BJ (cell line): ENCODE data around the gene ARAP3. TPM values are rescaled to one million over a fixed set of nuclear protein-coding genes. Genes with fewer than 3 reads are reported as not detected.

Source experiments
- CTCF ChIA-PET: fragments of 350-600 bp; formaldehyde crosslinking; extraction: SDS; loops from one replicate; lab custom pipeline; 2021; ENCODE audit warnings: antibody characterized with exemption, inconsistent platforms; lab: Yijun Ruan, JAX
- POLR2A ChIA-PET: fragments of 300-600 bp; sonication (Branson Sonifier 250); formaldehyde crosslinking; extraction: SDS; loops from one replicate; lab custom pipeline; 2021; ENCODE audit warnings: antibody characterized with exemption; lab: Charles Lee
- DNase-seq: peaks from one replicate; pipeline ENCODE4 v3.0.0-alpha.2; 2011; ENCODE audit warnings: low read depth
- H3K27me3 ChIP-seq: 2 replicates; pipeline ENCODE4 v1.6.0; 2011; ENCODE audit warnings: low read length; ENCODE audit not compliant: control insufficient read depth, insufficient read depth
- H3K36me3 ChIP-seq: 2 replicates; pipeline ENCODE4 v1.5.1; 2011; ENCODE audit warnings: low read length; ENCODE audit not compliant: control insufficient read depth, insufficient read depth
- H3K4me3 ChIP-seq: 2 replicates; pipeline ENCODE4 v1.5.1; 2011; ENCODE audit warnings: low read depth, mild to moderate bottlenecking, control low read depth, low read length
- polyA plus RNA-seq: library from polyadenylated mRNA; depleted of rRNA; stranded (reverse); fragments of >200 nt; gene quantifications from 2 replicates; pipeline ENCODE4 v1.2.3, GENCODE V29; 2011
- TF ChIP-seq, protein P1 (sequence below): IDR thresholded peaks from 2 replicates; pipeline ENCODE4 v1.5.1; 2011; ENCODE audit warnings: low read depth, mild to moderate bottlenecking, control low read depth, inconsistent platforms, low read length, moderate library complexity; ENCODE audit not compliant: insufficient read depth

Gene ARAP3
- polyA plus RNA-seq, 1 experiment, result 5.6 TPM

DNA sequence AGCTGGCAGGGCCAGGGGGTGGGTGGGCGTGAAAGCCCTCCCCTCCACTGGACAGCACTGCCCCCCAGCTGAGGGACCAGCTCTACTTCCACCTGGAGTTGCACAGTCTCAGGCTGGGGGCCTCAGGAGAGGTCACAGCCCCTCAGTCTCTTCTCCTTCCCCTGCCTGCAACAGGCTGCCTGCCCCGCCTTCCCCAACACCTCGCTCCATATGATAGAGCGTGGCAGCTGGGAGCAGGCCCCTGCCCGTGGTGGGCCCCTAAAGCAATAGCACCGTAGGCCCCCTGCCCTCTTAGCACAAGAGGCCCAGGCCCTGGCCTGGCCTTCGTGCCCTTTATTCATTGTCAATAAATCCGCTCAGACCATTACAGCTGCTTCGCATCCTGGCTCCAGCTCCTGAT is 41.3 kb downstream of the ARAP3 start:
- peaks cover 22% of the 10 kb centered on the region for H3K36me3 ChIP-seq
- DNase-seq, result no peak
- no peaks in the 10 kb centered on the region for H3K27me3 ChIP-seq
- H3K4me3 ChIP-seq, result no peak overlapping the region
- TF ChIP-seq, protein P1, sequence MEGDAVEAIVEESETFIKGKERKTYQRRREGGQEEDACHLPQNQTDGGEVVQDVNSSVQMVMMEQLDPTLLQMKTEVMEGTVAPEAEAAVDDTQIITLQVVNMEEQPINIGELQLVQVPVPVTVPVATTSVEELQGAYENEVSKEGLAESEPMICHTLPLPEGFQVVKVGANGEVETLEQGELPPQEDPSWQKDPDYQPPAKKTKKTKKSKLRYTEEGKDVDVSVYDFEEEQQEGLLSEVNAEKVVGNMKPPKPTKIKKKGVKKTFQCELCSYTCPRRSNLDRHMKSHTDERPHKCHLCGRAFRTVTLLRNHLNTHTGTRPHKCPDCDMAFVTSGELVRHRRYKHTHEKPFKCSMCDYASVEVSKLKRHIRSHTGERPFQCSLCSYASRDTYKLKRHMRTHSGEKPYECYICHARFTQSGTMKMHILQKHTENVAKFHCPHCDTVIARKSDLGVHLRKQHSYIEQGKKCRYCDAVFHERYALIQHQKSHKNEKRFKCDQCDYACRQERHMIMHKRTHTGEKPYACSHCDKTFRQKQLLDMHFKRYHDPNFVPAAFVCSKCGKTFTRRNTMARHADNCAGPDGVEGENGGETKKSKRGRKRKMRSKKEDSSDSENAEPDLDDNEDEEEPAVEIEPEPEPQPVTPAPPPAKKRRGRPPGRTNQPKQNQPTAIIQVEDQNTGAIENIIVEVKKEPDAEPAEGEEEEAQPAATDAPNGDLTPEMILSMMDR, result no peak
- ChIA-PET POLR2A (no interaction called here), CTCF (interaction anchor here (1.4 to 7.0 kb wide), 2 partner anchors 22 to 48 kb away, joined by 4 to 30 read pairs; partner anchors contain the start of gene DIAPH1)

DNA sequence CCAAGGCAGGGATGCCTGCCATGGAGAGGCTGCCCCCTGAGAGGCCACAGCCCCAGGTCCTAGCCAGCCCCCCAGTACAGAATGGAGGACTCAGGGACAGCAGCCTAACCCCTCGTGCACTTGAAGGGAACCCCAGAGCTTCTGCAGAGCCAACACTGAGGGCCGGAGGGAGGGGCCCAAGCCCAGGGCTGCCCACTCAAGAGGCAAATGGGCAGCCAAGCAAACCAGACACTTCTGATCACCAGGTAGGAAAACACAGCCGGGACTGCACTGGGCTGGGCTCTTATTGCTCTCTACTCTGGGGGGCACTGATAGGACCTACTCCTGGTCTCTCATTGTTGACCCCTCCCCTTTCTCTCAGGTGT is 42.0 kb downstream of the ARAP3 start:
- peaks cover 21% of the 10 kb centered on the region for H3K36me3 ChIP-seq
- POLR2A ChIA-PET, result no interaction called here
- no peak overlapping the region for H3K4me3 ChIP-seq
- H3K27me3 ChIP-seq, result no peaks in the 10 kb centered on the region
- no peak for DNase-seq
- TF ChIP-seq, protein P1, result no peak
- CTCF ChIA-PET, result no interaction called here

DNA sequence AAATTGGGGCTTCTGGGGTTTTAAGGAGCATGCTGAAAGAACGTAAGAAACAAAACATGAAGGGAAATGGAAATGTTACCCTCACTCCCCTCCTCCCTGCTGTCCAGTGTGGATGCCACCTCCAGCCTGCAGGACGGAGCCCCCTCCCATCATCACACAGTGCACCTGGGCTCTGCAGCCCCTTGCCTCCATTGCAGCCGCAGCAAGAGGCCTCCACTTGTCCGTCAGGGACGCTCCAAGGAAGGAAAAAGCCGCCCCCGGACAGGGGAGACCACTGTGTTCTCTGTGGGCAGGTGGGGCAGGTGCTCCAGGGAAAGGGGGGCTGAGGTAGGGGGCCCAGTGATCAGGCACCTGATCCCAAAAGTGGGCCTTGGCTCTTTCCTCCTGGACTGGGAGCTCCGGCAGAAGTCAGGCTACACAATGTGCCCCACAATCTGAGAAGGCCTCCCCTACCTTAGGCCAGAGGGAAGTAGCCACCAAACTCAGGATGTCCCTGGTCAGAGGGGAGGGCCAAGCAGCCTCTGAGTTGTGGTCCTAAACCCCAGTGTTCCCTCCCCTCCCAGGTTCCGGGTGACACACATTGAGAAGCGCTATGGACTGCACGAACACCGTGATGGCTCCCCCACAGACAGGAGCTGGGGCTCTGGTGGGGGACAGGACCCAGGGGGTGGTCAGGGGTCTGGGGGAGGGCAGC is 42.5 kb downstream of the ARAP3 start:
- ChIA-PET POLR2A (no interaction called here), CTCF (no interaction called here)
- no peak overlapping the region for H3K4me3 ChIP-seq
- H3K36me3 ChIP-seq, result peaks cover 20% of the 10 kb centered on the region
- TF ChIP-seq, protein P1, result no peak
- no peak for DNase-seq
- H3K27me3 ChIP-seq, result no peaks in the 10 kb centered on the region

DNA sequence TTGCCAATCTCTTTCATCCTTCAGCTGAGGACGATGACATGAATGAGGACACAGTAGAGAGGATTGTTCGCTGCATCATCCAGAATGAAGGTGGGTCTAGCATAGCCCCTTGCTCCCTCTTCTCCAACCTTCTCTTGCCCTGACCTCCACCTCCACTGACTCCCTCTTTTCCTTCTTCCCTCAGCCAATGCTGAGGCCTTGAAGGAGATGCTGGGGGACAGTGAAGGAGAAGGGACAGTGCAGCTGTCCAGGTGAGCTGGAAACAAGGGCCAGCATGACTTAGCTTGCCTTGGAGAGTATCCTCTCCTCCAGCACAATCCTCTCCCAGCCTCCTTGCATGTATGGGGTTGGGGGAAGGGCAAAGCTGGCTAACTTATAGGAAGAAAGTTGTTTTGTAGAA is 43.3 kb downstream of the ARAP3 start:
- ChIA-PET POLR2A (no interaction called here), CTCF (interaction anchor here (4.1 kb wide), 1 partner anchor 47 kb away, joined by 16 read pairs; no protein-coding TSS in a partner anchor)
- Histone ChIP-seq H3K36me3 (peaks cover 14% of the 10 kb centered on the region), H3K4me3 (no peak overlapping the region), H3K27me3 (no peaks in the 10 kb centered on the region)
- no peak for DNase-seq
- TF ChIP-seq, protein P1, result no peak

DNA sequence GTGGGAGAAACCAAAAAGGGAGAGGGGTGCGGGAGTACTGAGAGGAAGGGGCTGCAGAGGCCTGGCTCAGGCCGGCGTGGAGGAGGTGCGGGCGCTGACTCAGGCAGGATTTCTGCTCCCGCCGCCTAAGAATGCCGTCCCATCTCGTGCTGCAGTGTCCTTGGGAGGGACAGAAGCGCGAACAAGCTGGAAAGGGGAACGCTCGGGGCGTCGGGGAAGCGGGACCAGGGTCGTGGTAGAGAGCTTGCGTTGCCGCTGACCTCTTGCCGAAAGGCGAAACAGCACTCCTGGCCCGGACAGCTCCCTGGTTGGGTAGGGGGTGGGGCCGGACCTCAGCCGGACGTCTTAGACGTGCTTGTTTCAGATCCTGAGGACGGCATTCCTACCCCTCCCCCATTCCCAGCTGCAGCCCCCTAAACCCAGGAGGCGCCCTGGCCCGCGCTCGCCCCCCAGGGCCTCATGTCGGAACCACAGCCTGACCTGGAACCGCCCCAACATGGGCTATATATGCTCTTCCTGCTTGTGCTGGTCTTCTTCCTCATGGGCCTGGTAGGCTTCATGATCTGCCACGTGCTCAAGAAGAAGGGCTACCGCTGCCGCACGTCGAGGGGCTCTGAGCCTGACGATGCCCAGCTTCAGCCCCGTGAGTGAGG is 44.1 kb downstream of the ARAP3 start:
- DNase-seq, result no peak
- CTCF ChIA-PET, result interaction anchor here (0.8 to 10.9 kb wide), 6 partner anchors 11 to 193 kb away, joined by 3 to 107 read pairs (median 4); partner anchors contain the start of genes DIAPH1 and FCHSD1
- peak overlapping the region; percentile 92 for H3K4me3 ChIP-seq
- H3K36me3 ChIP-seq, result peaks cover 9% of the 10 kb centered on the region
- no peaks in the 10 kb centered on the region for H3K27me3 ChIP-seq
- POLR2A ChIA-PET, result no interaction called here
- TF ChIP-seq, protein P1, result peak; percentile 37; the same call in 1 of the 2 replicates
